ENCODE measurements around the gene AOPEP.

Gene AOPEP

GRCh38 chr9:94851467-94851866 lies 125.0 kb downstream of the AOPEP start:
- no peak for TF ChIP-seq ZFX (IDR thresholded peaks at IDR 0.05)
- TF ChIP-seq, protein P1, sequence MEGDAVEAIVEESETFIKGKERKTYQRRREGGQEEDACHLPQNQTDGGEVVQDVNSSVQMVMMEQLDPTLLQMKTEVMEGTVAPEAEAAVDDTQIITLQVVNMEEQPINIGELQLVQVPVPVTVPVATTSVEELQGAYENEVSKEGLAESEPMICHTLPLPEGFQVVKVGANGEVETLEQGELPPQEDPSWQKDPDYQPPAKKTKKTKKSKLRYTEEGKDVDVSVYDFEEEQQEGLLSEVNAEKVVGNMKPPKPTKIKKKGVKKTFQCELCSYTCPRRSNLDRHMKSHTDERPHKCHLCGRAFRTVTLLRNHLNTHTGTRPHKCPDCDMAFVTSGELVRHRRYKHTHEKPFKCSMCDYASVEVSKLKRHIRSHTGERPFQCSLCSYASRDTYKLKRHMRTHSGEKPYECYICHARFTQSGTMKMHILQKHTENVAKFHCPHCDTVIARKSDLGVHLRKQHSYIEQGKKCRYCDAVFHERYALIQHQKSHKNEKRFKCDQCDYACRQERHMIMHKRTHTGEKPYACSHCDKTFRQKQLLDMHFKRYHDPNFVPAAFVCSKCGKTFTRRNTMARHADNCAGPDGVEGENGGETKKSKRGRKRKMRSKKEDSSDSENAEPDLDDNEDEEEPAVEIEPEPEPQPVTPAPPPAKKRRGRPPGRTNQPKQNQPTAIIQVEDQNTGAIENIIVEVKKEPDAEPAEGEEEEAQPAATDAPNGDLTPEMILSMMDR (conservative IDR thresholded peaks at IDR 0.05): no peak
- no peak overlapping the region for H3K27ac ChIP-seq

- H3K27ac ChIP-seq: no peak overlapping the region
Observed at GRCh38 chr9:94851892-94852291, 125.4 kb downstream of the AOPEP start.

GRCh38 chr9:94852373-94852772 lies 125.9 kb downstream of the AOPEP start:
- no peak overlapping the region for H3K27ac ChIP-seq
- TF ChIP-seq, protein P1 (conservative IDR thresholded peaks at IDR 0.05): no peak
- no peak for TF ChIP-seq ZFX (IDR thresholded peaks at IDR 0.05)

More at GRCh38 chr9:94851892-94852291, 125.4 kb downstream of the AOPEP start:
- TF ChIP-seq, protein P1 (conservative IDR thresholded peaks at IDR 0.05): no peak
- TF ChIP-seq ZFX (IDR thresholded peaks at IDR 0.05): no peak

DNA sequence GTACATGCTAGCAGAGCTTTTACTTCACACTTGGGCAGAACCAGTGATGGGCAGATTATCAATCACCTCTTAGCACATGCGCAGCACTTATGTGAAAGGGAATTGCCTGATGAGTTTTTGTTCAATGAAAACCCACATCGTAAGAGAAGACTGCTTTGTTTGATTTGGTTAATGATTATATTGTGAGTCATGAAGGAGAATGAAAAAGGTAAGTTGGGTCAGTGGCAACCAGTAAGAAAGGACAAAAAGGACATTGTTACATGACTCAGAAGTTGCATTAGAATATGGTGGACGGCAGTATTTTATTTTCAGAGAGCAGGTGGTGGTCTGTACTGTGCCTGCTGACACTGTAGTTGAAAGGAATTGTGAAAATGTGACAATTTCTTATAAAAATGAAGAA lies 127.4 kb downstream of the AOPEP start:
- no peak overlapping the region for H3K27ac ChIP-seq
- TF ChIP-seq, protein P1 (conservative IDR thresholded peaks at IDR 0.05): no peak
- TF ChIP-seq ZFX (IDR thresholded peaks at IDR 0.05): no peak

DNA sequence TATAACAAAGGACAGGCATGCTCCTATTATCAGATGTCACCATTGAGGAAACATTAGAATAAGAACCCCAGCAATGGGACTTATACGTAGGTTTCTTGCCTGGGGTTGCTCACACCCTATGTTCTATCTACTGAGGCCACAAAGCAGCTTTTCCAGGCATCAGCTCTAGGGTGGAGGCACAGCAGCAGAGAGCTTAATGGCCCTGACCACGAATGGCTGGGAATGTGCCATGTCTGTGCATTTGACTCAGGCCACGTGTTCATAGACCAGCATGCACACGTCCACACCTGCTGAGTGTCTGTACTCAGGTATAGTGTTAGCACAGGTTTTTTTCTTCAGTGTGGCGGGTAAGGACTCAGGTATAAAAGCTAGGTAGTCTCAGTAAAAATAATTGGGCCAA lies 129.4 kb downstream of the AOPEP start:
- H3K27ac ChIP-seq: no peak overlapping the region
- TF ChIP-seq, protein P1 (conservative IDR thresholded peaks at IDR 0.05): no peak

- no peak overlapping the region for H3K27ac ChIP-seq
- no peak for TF ChIP-seq ZFX (IDR thresholded peaks at IDR 0.05)
- TF ChIP-seq, protein P1 (conservative IDR thresholded peaks at IDR 0.05): no peak
Observed at GRCh38 chr9:94857791-94858190, 131.3 kb downstream of the AOPEP start.

- no peak overlapping the region for H3K27ac ChIP-seq
- TF ChIP-seq ZFX (IDR thresholded peaks at IDR 0.05): no peak
- TF ChIP-seq, protein P1 (conservative IDR thresholded peaks at IDR 0.05): no peak
Observed at GRCh38 chr9:94859226-94859625, 132.7 kb downstream of the AOPEP start.
